Endothelial cell of umbilical vein (primary cell): ENCODE measurements around the gene PSAPL1. TPM values are rescaled to one million over a fixed set of nuclear protein-coding genes. Genes with fewer than 3 reads are reported as not detected.

Experiments used
- BruUV-seq: library from RNA; stranded (reverse); fragments of 400-500 nt; replicated peaks from 2 replicates; lab custom pipeline; 2021; lab: Mats Ljungman, UMichigan
- CTCF ChIA-PET: fragments of 300-600, 350-600 bp; sonication (Branson Sonifier 250); formaldehyde crosslinking; loops from one replicate; lab custom pipeline; 2021; ENCODE audit warnings: antibody characterized with exemption, inconsistent platforms; lab: Charles Lee
- POLR2A ChIA-PET: fragments of 300-600, 350-600 bp; sonication (Branson Sonifier 250); formaldehyde crosslinking; loops from one replicate; lab custom pipeline; 2021; ENCODE audit warnings: antibody characterized with exemption, inconsistent platforms; lab: Charles Lee
- DNase-seq: peaks from one replicate; pipeline ENCODE4 v3.0.0-alpha.2; 2011; ENCODE audit warnings: low read depth, low spot score
- FAIRE-seq: peaks from 2 replicates; lab custom pipeline; 2011; peaks lifted over from hg19 to GRCh38; lab: Jason Lieb, UNC
- H2AFZ ChIP-seq: 2 replicates; pipeline ENCODE4 v1.6.0; 2012; ENCODE audit warnings: low read depth, low read length, control low read depth, inconsistent platforms
- H3K27ac ChIP-seq: 2 replicates; pipeline ENCODE4 v1.5.1; 2011; ENCODE audit warnings: low read depth, mild to moderate bottlenecking, control low read depth, low read length, moderate library complexity; ENCODE audit not compliant: insufficient read depth
- H3K27me3 ChIP-seq, 2 experiments: 2 replicates each; pipeline versions ENCODE4 v1.6.0 to v1.6.1; 2011; ENCODE audit warnings: low read length in 2 of 2, mixed read lengths in 1 of 2; ENCODE audit not compliant: control insufficient read depth in 2 of 2, insufficient read depth in 2 of 2
- H3K36me3 ChIP-seq, 2 experiments: 2 replicates in 1 of 2; 3 replicates in 1 of 2; pipeline ENCODE4 v1.5.1; 2011; ENCODE audit warnings: low read length in 2 of 2, mild to moderate bottlenecking in 1 of 2, moderate library complexity in 1 of 2; ENCODE audit not compliant: control insufficient read depth in 2 of 2, insufficient read depth in 2 of 2; ENCODE audit errors: extremely low read depth in 1 of 2
- H3K4me1 ChIP-seq: 3 replicates; pipeline ENCODE4 v1.5.1; 2011; ENCODE audit warnings: mild to moderate bottlenecking, low read length; ENCODE audit not compliant: control insufficient read depth, insufficient read depth; ENCODE audit errors: extremely low read depth
- H3K4me2 ChIP-seq: 2 replicates; pipeline ENCODE4 v1.6.1; 2011; ENCODE audit warnings: low read length, control low read depth, mixed read lengths; ENCODE audit not compliant: insufficient read depth
- H3K4me3 ChIP-seq, 3 experiments: fragments of 200-600 bp in 1 of 3; sonication (generic), shearing (Covaris generic) in 1 of 3; replicated peaks in 1 of 3; 2 replicates each; pipeline ENCODE4 v1.5.1; 2011 to 2016; ENCODE audit warnings: control low read depth in 3 of 3, low read length in 3 of 3, mild to moderate bottlenecking in 2 of 3, inconsistent platforms in 1 of 3, low read depth in 1 of 3, moderate library complexity in 1 of 3; ENCODE audit not compliant: insufficient read depth in 1 of 3
- H3K79me2 ChIP-seq: 2 replicates; pipeline ENCODE4 v1.6.0; 2012; ENCODE audit warnings: low read length, inconsistent platforms; ENCODE audit not compliant: control insufficient read depth, insufficient read depth
- H3K9ac ChIP-seq: replicated peaks from 2 replicates; pipeline ENCODE3; 2011; ENCODE audit warnings: low read length, control low read depth; ENCODE audit not compliant: insufficient read depth; ENCODE audit errors: extremely low read depth
- H3K9me1 ChIP-seq: replicated peaks from 3 replicates; pipeline ENCODE4 v1.6.0; 2011; ENCODE audit warnings: mild to moderate bottlenecking, low read length; ENCODE audit not compliant: control insufficient read depth, insufficient read depth; ENCODE audit errors: extremely low read depth
- H3K9me3 ChIP-seq: replicated peaks from 2 replicates; pipeline ENCODE4 v1.5.1; 2012; ENCODE audit warnings: low read length, inconsistent platforms; ENCODE audit not compliant: control insufficient read depth, insufficient read depth
- H4K20me1 ChIP-seq: replicated peaks from 2 replicates; pipeline ENCODE3; 2011; ENCODE audit warnings: mild to moderate bottlenecking, low read length; ENCODE audit not compliant: control insufficient read depth, insufficient read depth; ENCODE audit errors: extremely low read depth
- EZH2 ChIP-seq: IDR thresholded peaks from 2 replicates; pipeline ENCODE4 v1.6.1; 2012; ENCODE audit warnings: borderline replicate concordance, low read depth, mild to moderate bottlenecking, moderate library complexity, low read length, inconsistent platforms; ENCODE audit not compliant: severe bottlenecking
- FOS ChIP-seq: IDR thresholded peaks from 2 replicates; pipeline ENCODE4 v1.6.1; 2011; ENCODE audit warnings: mild to moderate bottlenecking, low read length, moderate library complexity, borderline replicate concordance; ENCODE audit not compliant: insufficient read depth
- GATA2 ChIP-seq: IDR thresholded peaks from 2 replicates; pipeline ENCODE4 v1.7.0; 2011; ENCODE audit warnings: low read depth, mild to moderate bottlenecking, moderate library complexity, mixed read lengths, low read length; ENCODE audit not compliant: insufficient read length, insufficient read depth
- JUN ChIP-seq: IDR thresholded peaks from 2 replicates; pipeline ENCODE4 v1.6.1; 2011; ENCODE audit warnings: borderline replicate concordance, low read depth; ENCODE audit not compliant: insufficient read length, insufficient read depth
- MYC ChIP-seq: IDR thresholded peaks from one replicate; pipeline ENCODE4 v1.6.1; 2011; ENCODE audit warnings: mild to moderate bottlenecking, low read depth, low read length
- POLR2A ChIP-seq: IDR thresholded peaks from 2 replicates; pipeline ENCODE4 v1.6.1; 2012; ENCODE audit warnings: low read depth, mild to moderate bottlenecking, control low read depth, low read length
- POLR2AphosphoS5 ChIP-seq: IDR thresholded peaks from 2 replicates; pipeline ENCODE4 v1.6.1; 2012; ENCODE audit warnings: low read depth, mild to moderate bottlenecking, control low read depth, low read length, moderate library complexity; ENCODE audit not compliant: insufficient read depth
- dilution Hi-C: fragments of 300-500 bp; cut with MboI; formaldehyde crosslinking; loops from one replicate; pipeline ENCODE4 v1.15.0; 2019; ENCODE audit warnings: low sequenced_read_pairs; ENCODE audit not compliant: extremely low pct_ligation_motif_present
- intact Hi-C: fragments of 100-400 bp; cut with micrococcal nuclease; formaldehyde crosslinking; loops from one replicate; pipeline ENCODE4 v1.10.0; 2022
- polyA plus RNA-seq, 4 experiments: library from polyadenylated mRNA; depleted of rRNA in 3 of 4; stranded (reverse) in 3 of 4; unstranded in 1 of 4; fragments of >200 nt; gene quantifications; 2 replicates each; pipeline versions ENCODE4 v1.2.1 to v1.2.3, GENCODE V29; 2011 to 2012; ENCODE audit warnings: missing spikeins in 1 of 4
- total RNA-seq: library from RNA; stranded (reverse); gene quantifications from 2 replicates; pipeline ENCODE4 v1.2.3, GENCODE V29; 2021
- TF ChIP-seq, protein P1 (sequence below), 2 donors: IDR thresholded peaks; 1 replicate in 1 of 2; 2 replicates in 1 of 2; pipeline ENCODE4 v1.5.1; 2011; ENCODE audit warnings: low read length in 2 of 2, mild to moderate bottlenecking in 2 of 2, moderate library complexity in 2 of 2, control low read depth in 1 of 2, inconsistent platforms in 1 of 2, low read depth in 1 of 2; ENCODE audit not compliant: insufficient read depth in 1 of 2; ENCODE audit errors: extremely low read depth in 1 of 2
- TF ChIP-seq, protein P2 (sequence below): IDR thresholded peaks from 2 replicates; pipeline ENCODE4 v1.6.1; 2011; ENCODE audit not compliant: insufficient read depth, insufficient read length

PSAPL1 gene
- total and polyA plus RNA-seq, 2 donors (not counting 3 experiments of a cell fraction or from before 2014, with no cell fraction given): not detected

DNA sequence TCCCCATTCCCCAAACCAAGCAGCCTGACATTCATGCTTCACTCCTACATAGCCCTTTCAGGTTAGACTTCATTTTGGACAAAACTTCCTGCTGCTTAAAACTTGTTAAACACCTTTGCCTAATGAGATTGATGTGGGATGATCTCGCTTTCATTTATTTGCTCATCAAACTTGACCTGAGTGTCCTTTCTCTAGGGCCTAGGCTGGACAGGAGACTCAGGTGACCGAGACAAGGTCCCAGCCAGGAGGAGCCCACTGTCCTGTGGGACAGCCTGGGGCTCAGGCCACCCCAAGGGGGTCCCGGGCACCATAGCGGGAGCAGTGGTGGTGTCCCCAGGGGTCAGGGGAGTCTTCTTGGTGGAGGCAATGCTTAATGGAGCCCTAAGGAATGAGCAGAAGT lies 23.7 kb upstream of the PSAPL1 start:
- Histone ChIP-seq H2AFZ (no peak overlapping the region), H3K79me2 (no peaks in the 10 kb centered on the region), H3K9me1 (no peaks in the 10 kb centered on the region), H3K36me3 (no peaks in the 10 kb centered on the region), H3K4me2 (no peak overlapping the region), H3K4me3 (no peak overlapping the region), H4K20me1 (no peaks in the 10 kb centered on the region), H3K27me3 (no peaks in the 10 kb centered on the region), H3K9me3 (no peaks in the 10 kb centered on the region), H3K27ac (no peak overlapping the region), H3K9ac (no peak overlapping the region), H3K4me1 (no peaks in the 10 kb centered on the region)
- BruUV-seq: no TSS peak
- intact Hi-C loops (no loop called here), dilution Hi-C loops (no loop called here)
- CTCF ChIA-PET: no interaction called here
- DNase-seq: no peak
- no peak for FAIRE-seq
- TF ChIP-seq JUN (no peak), MYC (no peak), GATA2 (no peak)
- TF ChIP-seq, protein P1, sequence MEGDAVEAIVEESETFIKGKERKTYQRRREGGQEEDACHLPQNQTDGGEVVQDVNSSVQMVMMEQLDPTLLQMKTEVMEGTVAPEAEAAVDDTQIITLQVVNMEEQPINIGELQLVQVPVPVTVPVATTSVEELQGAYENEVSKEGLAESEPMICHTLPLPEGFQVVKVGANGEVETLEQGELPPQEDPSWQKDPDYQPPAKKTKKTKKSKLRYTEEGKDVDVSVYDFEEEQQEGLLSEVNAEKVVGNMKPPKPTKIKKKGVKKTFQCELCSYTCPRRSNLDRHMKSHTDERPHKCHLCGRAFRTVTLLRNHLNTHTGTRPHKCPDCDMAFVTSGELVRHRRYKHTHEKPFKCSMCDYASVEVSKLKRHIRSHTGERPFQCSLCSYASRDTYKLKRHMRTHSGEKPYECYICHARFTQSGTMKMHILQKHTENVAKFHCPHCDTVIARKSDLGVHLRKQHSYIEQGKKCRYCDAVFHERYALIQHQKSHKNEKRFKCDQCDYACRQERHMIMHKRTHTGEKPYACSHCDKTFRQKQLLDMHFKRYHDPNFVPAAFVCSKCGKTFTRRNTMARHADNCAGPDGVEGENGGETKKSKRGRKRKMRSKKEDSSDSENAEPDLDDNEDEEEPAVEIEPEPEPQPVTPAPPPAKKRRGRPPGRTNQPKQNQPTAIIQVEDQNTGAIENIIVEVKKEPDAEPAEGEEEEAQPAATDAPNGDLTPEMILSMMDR (IDR thresholded peaks at IDR 0.05; ENCODE audit: extremely low read depth in 1 of 2, insufficient read depth in 1 of 2, low read depth in 1 of 2, low read length in 2 of 2): no peak
- TF ChIP-seq, protein P2, sequence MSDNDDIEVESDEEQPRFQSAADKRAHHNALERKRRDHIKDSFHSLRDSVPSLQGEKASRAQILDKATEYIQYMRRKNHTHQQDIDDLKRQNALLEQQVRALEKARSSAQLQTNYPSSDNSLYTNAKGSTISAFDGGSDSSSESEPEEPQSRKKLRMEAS: no peak
- POLR2A ChIA-PET: no interaction called here

DNA sequence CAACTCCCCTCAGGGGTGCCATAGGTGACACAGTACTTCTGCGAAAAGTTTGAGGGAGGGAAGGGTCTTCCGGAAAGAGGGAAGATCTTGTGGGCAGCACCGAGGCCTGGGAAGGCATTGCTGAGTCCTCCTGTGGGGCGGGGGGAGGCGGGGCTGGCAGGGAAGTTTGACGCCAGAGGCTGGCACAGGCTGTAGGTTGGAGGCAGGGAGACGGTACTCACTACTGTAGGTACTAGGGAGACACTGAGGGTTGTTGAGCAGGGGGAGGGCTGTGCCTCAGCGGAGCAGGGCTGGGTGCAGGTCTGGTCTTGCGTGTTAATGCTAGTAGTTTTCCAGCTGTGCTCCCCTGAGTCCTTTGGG lies 23.3 kb upstream of the PSAPL1 start:
- Histone ChIP-seq H2AFZ (no peak overlapping the region), H3K4me2 (no peak overlapping the region), H3K9ac (no peak overlapping the region), H3K27ac (no peak overlapping the region), H3K4me1 (no peaks in the 10 kb centered on the region), H3K9me1 (no peaks in the 10 kb centered on the region), H3K36me3 (no peaks in the 10 kb centered on the region), H4K20me1 (no peaks in the 10 kb centered on the region), H3K9me3 (no peaks in the 10 kb centered on the region), H3K27me3 (no peaks in the 10 kb centered on the region), H3K4me3 (no peak overlapping the region), H3K79me2 (no peaks in the 10 kb centered on the region)
- no peak for DNase-seq
- no peak for FAIRE-seq
- ChIA-PET POLR2A (no interaction called here), CTCF (interaction anchor here (1.1 kb wide), 1 partner anchor 12 kb away, joined by 3 read pairs; no protein-coding TSS in a partner anchor)
- no TSS peak for BruUV-seq
- intact Hi-C loops: no loop called here
- dilution Hi-C loops: no loop called here
- TF ChIP-seq EZH2: no peak
- TF ChIP-seq GATA2: no peak
- TF ChIP-seq FOS: no peak
- no peak for TF ChIP-seq POLR2AphosphoS5
- TF ChIP-seq, protein P2: no peak
- no peak for TF ChIP-seq JUN
- TF ChIP-seq POLR2A: no peak
- TF ChIP-seq MYC: no peak
- TF ChIP-seq, protein P1 (IDR thresholded peaks at IDR 0.05; ENCODE audit: extremely low read depth in 1 of 2, insufficient read depth in 1 of 2, low read depth in 1 of 2, low read length in 2 of 2): no peak
